GM18502 (cell line): ENCODE measurements around the gene WIZ.

Source experiments
- ATAC-seq: cut with Tn5 transposase; IDR thresholded peaks from one replicate; pipeline ENCODE4 v1.9.1; 2021; ENCODE audit warnings: mild to moderate bottlenecking; ENCODE audit not compliant: unreplicated experiment, poor library complexity

The WIZ gene

DNA sequence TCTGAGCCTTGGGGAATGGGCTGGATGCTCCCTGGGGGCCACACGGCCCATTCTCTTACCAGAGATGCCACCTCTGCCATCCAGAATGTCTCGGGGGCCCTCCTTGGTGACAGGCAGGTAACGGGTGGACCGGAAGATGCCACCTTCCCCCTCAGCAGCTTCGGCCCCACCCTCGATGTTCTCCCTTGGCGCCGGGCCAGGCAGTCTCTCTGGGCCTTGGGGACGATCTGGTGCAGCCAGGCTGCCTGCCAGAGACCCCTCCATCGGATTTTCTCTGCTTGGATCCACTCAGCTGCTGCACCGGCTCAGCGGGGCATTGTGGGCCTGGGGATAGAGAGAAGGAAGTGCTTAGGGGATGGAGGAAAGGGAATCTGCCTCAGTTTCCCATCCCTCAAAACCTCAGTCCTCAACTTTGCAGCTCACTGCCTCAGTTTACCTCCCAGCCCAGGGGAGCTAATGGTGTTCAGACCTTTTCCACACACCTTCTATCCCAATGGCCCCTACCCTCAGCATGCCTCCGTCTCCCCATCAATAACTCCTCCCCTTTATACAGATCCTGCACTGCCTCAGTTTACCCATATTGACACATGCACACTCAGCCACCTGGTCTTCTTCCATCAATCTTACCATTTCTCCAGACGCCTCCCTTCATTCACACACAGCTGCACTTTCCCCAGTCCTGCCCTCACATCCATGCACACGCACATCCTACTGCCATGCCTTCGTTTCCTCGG, 1.5 kb downstream of the WIZ start:
- no peak for ATAC-seq

GRCh38 chr19:15447057-15447456, 2.7 kb downstream of the WIZ start:
- ATAC-seq, result no peak

DNA sequence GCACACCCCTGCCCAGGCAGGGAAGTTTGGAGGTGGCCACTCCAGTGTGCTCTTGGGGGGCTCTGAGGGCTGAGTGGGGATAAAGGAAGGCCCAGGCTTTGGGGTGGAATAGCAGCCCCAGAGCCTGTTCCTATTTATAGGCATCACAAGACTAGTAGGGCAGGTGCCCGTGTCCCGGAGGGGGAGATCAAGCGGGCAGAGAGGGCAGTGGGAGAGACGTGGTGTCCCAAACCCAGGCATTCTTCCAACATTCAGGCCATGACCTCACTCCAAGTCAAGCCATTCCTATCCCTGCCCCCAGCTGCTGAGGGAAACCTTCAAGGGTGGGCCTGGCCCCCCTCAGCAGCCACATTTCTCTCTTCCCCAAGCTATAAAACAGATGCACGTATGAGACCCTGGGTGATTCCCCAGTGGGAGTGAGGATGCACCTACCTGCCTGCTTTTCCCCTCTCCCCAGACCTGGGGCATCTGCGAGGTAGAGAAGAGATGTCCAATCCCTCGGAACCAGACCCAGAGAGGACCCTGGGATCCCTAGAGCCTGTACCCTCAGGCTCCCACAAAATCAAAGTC, 3.9 kb downstream of the WIZ start:
- no peak for ATAC-seq

GRCh38 chr19:15445227-15445605, 4.5 kb downstream of the WIZ start:
- no peak for ATAC-seq

DNA sequence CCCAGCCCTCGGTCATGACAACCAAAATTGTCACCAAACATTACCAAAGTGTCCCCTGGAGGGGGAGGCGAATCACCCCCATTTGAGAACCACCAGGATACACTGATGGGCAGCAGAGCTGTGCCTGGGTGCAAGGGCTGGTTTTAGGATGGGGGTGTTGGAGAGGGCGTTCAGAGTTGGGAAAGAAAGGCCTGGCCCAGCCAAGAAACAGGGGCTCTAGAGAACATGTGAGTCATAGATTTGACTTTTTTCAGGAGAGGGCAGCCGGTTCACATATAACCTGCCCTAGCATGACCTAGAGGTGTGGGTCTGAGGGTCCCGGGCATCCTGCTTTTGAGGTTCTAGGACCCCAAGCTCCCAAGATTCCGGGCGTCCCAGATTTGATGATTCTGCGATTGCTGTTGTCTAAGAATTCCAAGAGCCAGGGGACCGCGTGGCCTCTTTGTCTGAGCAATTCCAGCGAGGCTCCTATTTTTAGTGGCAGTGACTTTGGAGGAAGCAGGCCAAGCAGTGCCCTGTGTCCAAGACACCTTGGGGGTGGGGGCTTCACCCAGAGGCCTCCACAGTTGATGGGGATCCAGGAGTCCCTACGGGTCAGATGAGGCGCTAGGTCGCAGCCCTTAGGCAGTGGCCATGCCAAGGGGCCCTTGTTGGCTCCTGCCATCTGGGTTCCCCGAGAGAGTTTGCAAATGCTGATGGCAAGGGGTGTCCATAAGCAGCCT, 5.1 kb downstream of the WIZ start:
- no peak for ATAC-seq

- ATAC-seq, result no peak
These were observed 5.9 kb downstream of the WIZ start for GRCh38 chr19:15443838-15444237.

- ATAC-seq, result no peak
These were observed 6.4 kb downstream of the WIZ start for GRCh38 chr19:15443325-15443724.

GRCh38 chr19:15442142-15442920, 7.4 kb downstream of the WIZ start:
- no peak for ATAC-seq

GRCh38 chr19:15441317-15441716, 8.4 kb downstream of the WIZ start:
- ATAC-seq, result no peak

DNA sequence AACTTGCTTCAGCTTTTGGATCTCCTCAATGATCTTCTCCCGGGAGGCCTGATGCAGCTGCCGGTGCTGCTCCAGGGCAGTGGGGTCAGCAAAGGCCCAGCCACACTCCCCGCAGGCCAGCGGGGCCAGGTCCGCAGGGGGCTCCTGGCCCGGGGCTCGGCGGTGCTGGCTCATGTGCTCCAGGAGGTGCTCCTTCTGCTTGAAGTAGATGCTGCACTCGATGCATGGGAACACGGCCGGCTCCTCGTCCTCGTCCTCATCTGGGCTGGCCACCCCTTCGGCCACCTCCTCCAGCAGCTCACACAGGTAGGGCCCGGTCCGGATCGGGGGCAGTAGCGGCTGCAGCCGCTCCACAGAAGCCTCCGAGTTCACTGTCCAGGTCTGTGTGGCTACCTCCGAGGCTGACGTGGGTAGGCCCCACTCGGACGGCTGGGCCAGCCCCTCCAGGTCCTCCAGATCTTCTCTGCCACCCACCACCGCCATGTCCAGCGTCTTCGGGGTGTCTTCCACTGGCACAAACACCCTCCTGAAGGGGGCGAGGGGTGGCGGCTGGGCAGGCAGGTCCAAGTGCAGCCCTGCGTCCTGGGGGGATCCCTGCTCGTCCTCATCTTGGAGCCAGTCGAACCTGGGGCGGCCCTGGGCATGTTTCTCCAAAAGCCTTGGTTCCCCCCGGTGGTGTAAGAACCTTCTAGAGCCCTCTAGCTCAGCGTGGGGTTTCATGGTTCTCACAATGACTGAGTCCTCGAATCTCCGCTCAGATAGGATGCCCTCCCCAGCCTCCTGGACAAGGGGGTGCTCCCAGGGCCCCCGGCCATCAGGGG, 9.7 kb downstream of the WIZ start:
- ATAC-seq, result no peak

DNA sequence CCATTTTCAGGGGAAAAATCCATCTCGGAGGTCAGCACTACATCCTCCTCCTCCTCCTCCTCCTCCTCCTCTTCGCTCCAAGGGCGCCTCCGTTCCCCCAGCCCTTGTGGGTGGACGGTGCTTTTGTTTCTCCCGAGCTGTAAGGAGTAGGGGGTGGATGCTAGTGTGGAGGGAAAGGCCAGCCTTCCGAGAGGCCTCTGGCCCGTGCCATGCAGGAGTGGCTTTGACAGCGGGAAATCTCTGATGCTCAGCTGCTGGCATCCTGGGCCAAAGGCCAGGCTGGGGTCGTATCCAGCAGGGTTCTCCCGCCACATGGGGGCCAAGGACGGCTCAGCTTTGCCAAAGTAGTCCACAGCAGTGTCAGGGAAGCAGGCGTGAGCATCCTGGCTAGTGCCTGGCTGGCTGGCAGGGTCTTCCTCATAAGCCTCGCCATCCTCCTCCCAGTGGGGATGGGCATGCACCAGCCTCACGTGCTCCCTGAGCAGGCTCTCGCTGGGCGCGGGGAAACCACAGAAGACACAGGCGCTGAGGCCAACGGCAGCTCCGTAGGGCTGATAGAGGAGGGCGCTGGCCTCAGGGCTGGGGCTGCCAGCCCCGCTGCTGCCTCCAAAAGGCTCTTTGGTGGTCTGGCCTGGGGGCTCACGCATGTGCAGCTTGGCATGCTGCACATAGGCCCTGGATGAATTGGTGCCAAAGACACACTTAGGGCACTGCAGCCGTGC, 10.5 kb downstream of the WIZ start:
- ATAC-seq, result no peak

- ATAC-seq, result no peak
These were observed 11.2 kb downstream of the WIZ start for GRCh38 chr19:15438577-15438976.

- ATAC-seq, result no peak
These were observed 11.6 kb downstream of the WIZ start for GRCh38 chr19:15438124-15438496.

DNA sequence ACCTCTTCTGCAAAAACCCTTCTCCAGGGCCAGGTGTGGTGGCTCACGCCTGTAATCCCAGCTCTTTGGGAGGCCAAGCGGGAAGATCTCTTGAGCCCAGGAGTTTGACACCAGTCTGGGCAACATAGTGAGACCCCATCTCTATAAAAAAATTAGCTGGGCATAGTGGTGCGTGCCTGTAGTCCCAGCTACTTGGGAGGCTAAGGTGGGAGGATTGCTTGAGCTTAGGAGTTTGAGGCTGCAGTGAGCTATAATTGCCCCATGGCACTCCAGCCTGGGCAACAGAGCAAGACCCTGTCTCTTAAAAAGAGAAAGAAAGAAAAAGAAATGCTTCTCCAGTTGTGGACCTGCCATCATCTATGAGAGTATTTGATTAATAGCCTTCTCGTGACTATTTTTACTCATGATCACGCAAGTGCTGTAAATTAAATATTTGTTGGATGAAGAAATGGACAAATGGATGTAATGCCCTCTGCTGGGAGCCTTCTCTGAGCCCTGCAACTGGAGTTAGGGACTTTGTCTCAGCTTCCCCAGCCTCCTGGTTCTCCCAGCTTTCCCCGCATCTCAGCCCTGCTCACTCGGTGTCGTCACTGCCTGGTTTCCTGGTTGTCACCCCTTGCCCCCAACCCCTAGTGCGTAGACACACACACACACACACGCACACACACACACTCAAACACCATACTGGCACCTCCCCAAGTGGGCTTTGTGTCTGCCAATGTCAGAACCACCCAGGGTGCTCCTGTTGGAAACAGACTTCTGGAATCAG, 12.2 kb downstream of the WIZ start:
- ATAC-seq, result no peak

GRCh38 chr19:15436826-15437110, 13.0 kb downstream of the WIZ start:
- ATAC-seq, result no peak

- ATAC-seq, result no peak
These were observed 13.5 kb downstream of the WIZ start for GRCh38 chr19:15436012-15436825.

GRCh38 chr19:15433519-15434069, 16.2 kb downstream of the WIZ start:
- ATAC-seq, result no peak
